Brain microvascular endothelial cell (primary cell): ENCODE measurements around the gene PNMA6E.
"Not testable (repeated sequence)": the region's sequence is repeated elsewhere in the genome, so short reads cannot be mapped to it uniquely, and the experiment has no call there.

Experiments used
- DNase-seq: peaks from one replicate; pipeline ENCODE4 v3.0.0-alpha.2; 2020
- H3K27ac ChIP-seq: fragments of 250-450 bp; sonication (Bioruptor Pico); 2 replicates; pipeline ENCODE4 v1.5.1; 2020; ENCODE audit warnings: mild to moderate bottlenecking, moderate library complexity
- H3K27me3 ChIP-seq: fragments of 250-450 bp; sonication (Bioruptor Pico); replicated peaks from 2 replicates; pipeline ENCODE4 v1.5.1; 2020; ENCODE audit warnings: mild to moderate bottlenecking
- H3K36me3 ChIP-seq: fragments of 250-450 bp; sonication (Bioruptor Pico); replicated peaks from 2 replicates; pipeline ENCODE4 v1.5.1; 2020; ENCODE audit warnings: mild to moderate bottlenecking
- H3K4me3 ChIP-seq: 2 replicates; pipeline ENCODE4 v1.5.1; 2011; ENCODE audit warnings: low read depth, mild to moderate bottlenecking, control low read depth, low read length, moderate library complexity
- CTCF ChIP-seq: IDR thresholded peaks from 2 replicates; pipeline ENCODE4 v1.5.1; 2011; ENCODE audit warnings: low read depth, mild to moderate bottlenecking, moderate library complexity, low read length, control low read depth, inconsistent platforms; ENCODE audit errors: missing control alignments
- in situ Hi-C: cut with HindIII; loops from 2 replicates; pipeline ENCODE4 v1.10.0; 2017; ENCODE audit warnings: low sequenced_read_pairs, low pct_ligation_motif_present

The PNMA6E gene

DNA sequence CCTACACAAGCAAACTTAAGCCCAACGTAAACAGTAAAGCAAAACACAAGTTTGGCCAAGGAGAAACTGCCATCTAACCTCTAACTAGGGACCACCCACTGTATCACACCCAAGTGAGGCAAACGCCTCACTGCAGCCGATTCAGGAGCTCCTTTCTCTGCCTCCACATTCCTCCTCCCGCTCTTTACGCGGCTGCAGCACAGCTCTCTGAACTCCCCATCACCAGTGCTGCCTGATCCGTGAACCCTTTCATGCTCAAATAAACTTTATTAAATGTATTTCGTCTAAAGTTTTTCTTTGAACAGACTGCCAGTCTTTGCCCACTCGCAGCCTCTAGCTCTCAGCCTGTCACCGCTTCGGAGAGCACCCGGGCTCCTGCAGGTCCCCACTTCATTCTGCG, 6.5 kb downstream of the PNMA6E start:
- in situ Hi-C loops: no loop called here
- H3K27ac ChIP-seq: no peak overlapping the region
- no peaks in the 10 kb centered on the region for H3K36me3 ChIP-seq
- DNase-seq: no peak
- H3K27me3 ChIP-seq: no peaks in the 10 kb centered on the region
- no peak for TF ChIP-seq CTCF
- no peak overlapping the region for H3K4me3 ChIP-seq

GRCh38 chrX:153392642-153393321, 8.4 kb downstream of the PNMA6E start:
- no peak for TF ChIP-seq CTCF
- Histone ChIP-seq H3K4me3 (no peak overlapping the region), H3K27me3 (no peaks in the 10 kb centered on the region), H3K36me3 (no peaks in the 10 kb centered on the region), H3K27ac (no peak overlapping the region)
- in situ Hi-C loops: no loop called here
- DNase-seq: no peak

- H3K27me3 ChIP-seq, DNase-seq, H3K4me3 ChIP-seq, H3K36me3 ChIP-seq, H3K27ac ChIP-seq, in situ Hi-C loops: not testable (repeated sequence)
These were observed 11.7 kb downstream of the PNMA6E start for GRCh38 chrX:153389460-153389768.

- in situ Hi-C loops: no loop called here
- TF ChIP-seq CTCF: no peak
- Histone ChIP-seq H3K27ac (no peak overlapping the region), H3K36me3 (no peaks in the 10 kb centered on the region), H3K27me3 (no peaks in the 10 kb centered on the region), H3K4me3 (no peak overlapping the region)
- no peak for DNase-seq
These were observed 12.3 kb downstream of the PNMA6E start for GRCh38 chrX:153388722-153389459.

- in situ Hi-C loops: no loop called here
- TF ChIP-seq CTCF: no peak
- H3K27me3 ChIP-seq: no peaks in the 10 kb centered on the region
- no peaks in the 10 kb centered on the region for H3K36me3 ChIP-seq
- H3K4me3 ChIP-seq: no peak overlapping the region
- no peak for DNase-seq
- no peak overlapping the region for H3K27ac ChIP-seq
These were observed 13.0 kb downstream of the PNMA6E start for GRCh38 chrX:153387987-153388721.

DNA sequence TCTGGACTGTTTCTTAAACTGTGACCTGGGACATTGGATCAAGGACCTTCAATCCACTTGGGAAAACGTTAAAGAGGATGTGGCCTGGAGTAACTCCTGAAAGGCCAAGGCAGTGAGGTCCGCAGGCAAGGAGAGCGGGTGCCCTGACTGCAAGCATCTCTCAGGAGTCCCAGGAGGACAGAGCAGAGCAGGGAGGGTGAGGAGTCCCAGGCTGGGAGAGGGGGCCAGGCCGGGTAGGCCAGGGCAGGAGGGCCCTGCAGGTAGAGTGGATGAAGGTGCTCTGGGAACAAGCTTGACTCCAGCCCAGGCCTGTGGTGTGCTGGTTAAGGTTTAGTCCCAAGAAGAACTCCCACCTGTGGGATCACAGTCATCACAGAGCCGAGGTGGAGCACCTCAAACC, 13.8 kb downstream of the PNMA6E start:
- H3K27me3 ChIP-seq: no peaks in the 10 kb centered on the region
- in situ Hi-C loops: no loop called here
- H3K4me3 ChIP-seq: no peak overlapping the region
- no peaks in the 10 kb centered on the region for H3K36me3 ChIP-seq
- TF ChIP-seq CTCF: no peak
- DNase-seq: no peak
- H3K27ac ChIP-seq: no peak overlapping the region
